HG03575 (cell line): Measurements from ENCODE around the gene XG.
"Not testable (repeated sequence)": the region's sequence is repeated elsewhere in the genome, so short reads cannot be mapped to it uniquely, and the experiment has no call there.

Experiments used
- ATAC-seq: cut with Tn5 transposase; IDR thresholded peaks from one replicate; pipeline ENCODE4 v1.9.1; 2021; ENCODE audit not compliant: unreplicated experiment, insufficient number of reproducible peaks, low FRiP score; ENCODE audit errors: extremely low read depth

Gene XG

GRCh38 chrX:2727264-2727663 lies 24.6 kb upstream of the XG start:
- ATAC-seq = not testable (repeated sequence)

GRCh38 chrX:2732076-2732475 lies 19.8 kb upstream of the XG start:
- no peak for ATAC-seq

GRCh38 chrX:2732649-2733048 lies 19.2 kb upstream of the XG start:
- ATAC-seq = no peak

- ATAC-seq = no peak
Measured at GRCh38 chrX:2733286-2733685, 18.6 kb upstream of the XG start.

GRCh38 chrX:2735270-2735669 lies 16.6 kb upstream of the XG start:
- no peak for ATAC-seq

- ATAC-seq = no peak
Measured at GRCh38 chrX:2740672-2741071, 11.2 kb upstream of the XG start.

GRCh38 chrX:2741386-2741785 lies 10.5 kb upstream of the XG start:
- ATAC-seq = no peak

GRCh38 chrX:2746250-2746649 lies 5.6 kb upstream of the XG start:
- not testable (repeated sequence) for ATAC-seq

- ATAC-seq = no peak
Measured at GRCh38 chrX:2748171-2748814, 3.5 kb upstream of the XG start.

GRCh38 chrX:2748815-2749188 lies 3.0 kb upstream of the XG start:
- no peak for ATAC-seq

- ATAC-seq = no peak
Measured at GRCh38 chrX:2751291-2751690, 549 bp upstream of the XG start.

GRCh38 chrX:2752441-2752840 lies 601 bp downstream of the XG start:
- ATAC-seq = not testable (repeated sequence)

GRCh38 chrX:2755163-2755715 lies 3.4 kb downstream of the XG start:
- not testable (repeated sequence) for ATAC-seq

GRCh38 chrX:2756548-2756947 lies 4.7 kb downstream of the XG start:
- no peak for ATAC-seq

- ATAC-seq = no peak
Measured at GRCh38 chrX:2761246-2761645, 9.4 kb downstream of the XG start.

GRCh38 chrX:2762671-2763070 lies 10.8 kb downstream of the XG start:
- not testable (repeated sequence) for ATAC-seq

- not testable (repeated sequence) for ATAC-seq
Measured at GRCh38 chrX:2764766-2765548, 13.1 kb downstream of the XG start.

- ATAC-seq = no peak
Measured at GRCh38 chrX:2765549-2765830, 13.7 kb downstream of the XG start.

GRCh38 chrX:2766906-2767305 lies 15.1 kb downstream of the XG start:
- ATAC-seq = no peak

GRCh38 chrX:2767631-2768455 lies 16.0 kb downstream of the XG start:
- ATAC-seq = no peak
